Measurements from ENCODE around the gene DCLK2. TPM values are rescaled to one million over a fixed set of nuclear protein-coding genes. Genes with fewer than 3 reads are reported as not detected.

Gene DCLK2
- total and polyA plus RNA-seq, 2 of the 4 experiments (the other 2 are of a cell fraction) = 11.3 to 15.5 TPM

- Histone ChIP-seq H2BK120ac (ENCODE audit: low read depth, low read length) (no peak overlapping the region), H2AFZ (replicated peaks; ENCODE audit: low read length, poor library complexity) (no peak overlapping the region), H2AK9ac (replicated peaks; ENCODE audit: low read depth, low read length, poor library complexity) (no peak overlapping the region), H3K79me1 (ENCODE audit: low read depth in 1 of 2, low read length in 2 of 2) (peaks cover 57 to 67% of the 10 kb centered on the region in 2 experiments), H3K4me1 (ENCODE audit: control insufficient read depth, insufficient read depth, low read length) (no peaks in the 10 kb centered on the region), H2AK5ac (ENCODE audit: low read depth, low read length) (no peak overlapping the region), H3K27me3 (ENCODE audit: control insufficient read depth, insufficient read depth, low read length) (no peaks in the 10 kb centered on the region), H3K18ac (ENCODE audit: low read depth, low read length) (no peak overlapping the region), H4K91ac (ENCODE audit: insufficient read depth, low read depth, low read length) (no peak overlapping the region), H3K14ac (replicated peaks; ENCODE audit: low read depth, low read length) (no peak overlapping the region), H3K9ac (ENCODE audit: low read depth, low read length) (no peak overlapping the region), H3K56ac (ENCODE audit: extremely low read depth, insufficient read depth, low read length) (no peak overlapping the region), H3K36me3 (ENCODE audit: control insufficient read depth, insufficient read depth, low read length) (no peaks in the 10 kb centered on the region), H2BK20ac (ENCODE audit: low read depth, low read length) (no peak overlapping the region), H3K27ac (ENCODE audit: insufficient read depth, low read length) (no peak overlapping the region), H4K5ac (ENCODE audit: low read depth, low read length) (no peak overlapping the region), H4K20me1 (ENCODE audit: insufficient read depth, low read length) (no peaks in the 10 kb centered on the region), H3K4me2 (ENCODE audit: low read depth, low read length) (no peak overlapping the region), H2BK15ac (ENCODE audit: low read depth, low read length) (no peak overlapping the region), H3K4me3 (ENCODE audit: insufficient read depth, low read depth, low read length) (no peak overlapping the region), H3K4ac (ENCODE audit: low read depth, low read length) (no peak overlapping the region), H4K8ac (ENCODE audit: low read depth in 2 of 2, low read length in 2 of 2) (no peak overlapping the region), H3K9me1 (ENCODE audit: insufficient read depth, low read length) (peaks cover 4% of the 10 kb centered on the region; the same call in 1 of the 2 replicates), H3K23ac (ENCODE audit: low read depth, low read length) (no peak overlapping the region), H2BK5ac (ENCODE audit: low read depth, low read length, poor library complexity, severe bottlenecking) (no peak overlapping the region), H3K9me3 (ENCODE audit: control insufficient read depth, insufficient read depth, low read length) (no peaks in the 10 kb centered on the region)
- DNase-seq = no peak
- in situ Hi-C loops (cut with MboI; ENCODE audit: low sequenced_read_pairs) = no loop called here
- no CpG with 5 or more reads among the region's 1 CpG for WGBS, 2 experiments (ENCODE audit: extremely low coverage in 2 of 2, insufficient read length in 1 of 2)
- POLR2A ChIA-PET (ENCODE audit: unreplicated experiment) = no interaction called here
- CTCF ChIA-PET = interaction anchor here (0.9 kb wide), 1 partner anchor 22 kb away, joined by 3 read pairs; no protein-coding TSS in a partner anchor
- ATAC-seq (ENCODE audit: low read depth) = no peak
- BruUV-seq (replicated peaks) = no TSS peak
- dilution Hi-C loops (cut with HindIII; ENCODE audit: low sequenced_read_pairs, unreplicated experiment) = no loop called here
- intact Hi-C loops (cut with micrococcal nuclease) = no loop called here
- TF ChIP-seq BHLHE40 (IDR thresholded peaks at IDR 0.05; ENCODE audit: low read depth, low read length) (no peak), RCOR1 (IDR thresholded peaks at IDR 0.05; ENCODE audit: insufficient replicate concordance, low read length) (no peak), NFE2L2 (IDR thresholded peaks at IDR 0.05; ENCODE audit: low read depth, low read length) (no peak), USF2 (IDR thresholded peaks at IDR 0.05; ENCODE audit: low read depth, low read length) (no peak), CHD1 (IDR thresholded peaks at IDR 0.05; ENCODE audit: low read depth, low read length) (no peak), SMC3 (IDR thresholded peaks at IDR 0.05; ENCODE audit: low read depth, low read length) (no peak), ELK1 (IDR thresholded peaks at IDR 0.05; ENCODE audit: borderline replicate concordance, low read depth, low read length) (no peak), RFX5 (IDR thresholded peaks at IDR 0.05; ENCODE audit: low read depth, low read length) (no peak), FOS (IDR thresholded peaks at IDR 0.05; ENCODE audit: low read depth, low read length) (no peak), POLR2A (IDR thresholded peaks at IDR 0.05; ENCODE audit: low read depth, low read length) (no peak), MAZ (IDR thresholded peaks at IDR 0.05; ENCODE audit: borderline replicate concordance, low read depth, low read length) (no peak), RAD21 (IDR thresholded peaks at IDR 0.05; ENCODE audit: low read length) (no peak), MXI1 (IDR thresholded peaks at IDR 0.05; ENCODE audit: borderline replicate concordance, low read depth, low read length) (no peak), CTCF (conservative IDR thresholded peaks at IDR 0.05; ENCODE audit: low read depth, low read length) (no peak), CEBPB (IDR thresholded peaks at IDR 0.05; ENCODE audit: low read depth, low read length) (no peak), MAFK (IDR thresholded peaks at IDR 0.05; ENCODE audit: low read depth, low read length) (no peak)
These were observed 79.8 kb downstream of the DCLK2 start for GRCh38 chr4:150158041-150158440.

Measured in IMR-90 (cell line).